ENCODE results near the gene CENPS. TPM values are rescaled to one million over a fixed set of nuclear protein-coding genes. Genes with fewer than 3 reads are reported as not detected.

CENPS gene
- total and polyA plus RNA-seq, 2 donors (not counting 1 experiment from before 2014, with no cell fraction given): 10.2 to 11.9 TPM

- no peaks in the 10 kb centered on the region for H3K79me2 ChIP-seq (ENCODE audit: control insufficient read depth, insufficient read depth, low read length)
- TF ChIP-seq CTCF (conservative IDR thresholded peaks at IDR 0.05 in 1 of 2, IDR thresholded peaks at IDR 0.05 in 1 of 2; ENCODE audit: low read depth in 1 of 2, low read length in 2 of 2) (no peak), EZH2 (IDR thresholded peaks at IDR 0.05; ENCODE audit: low read length, missing control alignments) (no peak)
- no peak overlapping the region for H3K9ac ChIP-seq (ENCODE audit: insufficient read depth, low read length)
- no peak for DNase-seq (ENCODE audit: low read depth in 2 of 2)
- H3K36me3 ChIP-seq (ENCODE audit: control insufficient read depth, insufficient read depth, low read length): peaks cover 11% of the 10 kb centered on the region
- no peak overlapping the region for H3K4me3 ChIP-seq (replicated peaks in 1 of 4; ENCODE audit: control extremely low read depth in 1 of 4, insufficient read depth in 1 of 4, low read depth in 3 of 4, low read length in 4 of 4)
- H3K27ac ChIP-seq (ENCODE audit: insufficient read depth, low read length): no peak overlapping the region
- no peaks in the 10 kb centered on the region for H3K9me3 ChIP-seq (ENCODE audit: control insufficient read depth, insufficient read depth, low read depth, low read length)
- no peak overlapping the region for H2AFZ ChIP-seq (ENCODE audit: low read length)
- H4K20me1 ChIP-seq (ENCODE audit: control insufficient read depth, extremely low read depth, insufficient read depth, low read length): no peaks in the 10 kb centered on the region
- H3K4me1 ChIP-seq (ENCODE audit: control insufficient read depth, extremely low read depth, insufficient read depth, low read length): no peaks in the 10 kb centered on the region
- no peak overlapping the region for H3K4me2 ChIP-seq (ENCODE audit: extremely low read depth, insufficient read depth, low read length)
- H3K27me3 ChIP-seq (ENCODE audit: control insufficient read depth, insufficient read depth, low read length): no peaks in the 10 kb centered on the region
Observed at GRCh38 chr1:10419351-10419750, 10.9 kb upstream of the CENPS start.

GRCh38 chr1:10421637-10422036 is 8.6 kb upstream of the CENPS start:
- Histone ChIP-seq H3K27ac (ENCODE audit: insufficient read depth, low read length) (no peak overlapping the region), H4K20me1 (ENCODE audit: control insufficient read depth, extremely low read depth, insufficient read depth, low read length) (no peaks in the 10 kb centered on the region), H3K4me3 (replicated peaks in 1 of 4; ENCODE audit: control extremely low read depth in 1 of 4, insufficient read depth in 1 of 4, low read depth in 3 of 4, low read length in 4 of 4) (no peak overlapping the region), H3K9me3 (ENCODE audit: control insufficient read depth, insufficient read depth, low read depth, low read length) (no peaks in the 10 kb centered on the region), H3K27me3 (ENCODE audit: control insufficient read depth, insufficient read depth, low read length) (no peaks in the 10 kb centered on the region), H2AFZ (ENCODE audit: low read length) (no peak overlapping the region), H3K9ac (ENCODE audit: insufficient read depth, low read length) (no peak overlapping the region), H3K79me2 (ENCODE audit: control insufficient read depth, insufficient read depth, low read length) (no peaks in the 10 kb centered on the region), H3K36me3 (ENCODE audit: control insufficient read depth, insufficient read depth, low read length) (peaks cover 11% of the 10 kb centered on the region), H3K4me1 (ENCODE audit: control insufficient read depth, extremely low read depth, insufficient read depth, low read length) (no peaks in the 10 kb centered on the region), H3K4me2 (ENCODE audit: extremely low read depth, insufficient read depth, low read length) (no peak overlapping the region)
- TF ChIP-seq EZH2 (IDR thresholded peaks at IDR 0.05; ENCODE audit: low read length, missing control alignments) (no peak), CTCF (conservative IDR thresholded peaks at IDR 0.05 in 1 of 2, IDR thresholded peaks at IDR 0.05 in 1 of 2; ENCODE audit: low read depth in 1 of 2, low read length in 2 of 2) (no peak)
- no peak for DNase-seq (ENCODE audit: low read depth in 2 of 2)

GRCh38 chr1:10424034-10424433 is 6.2 kb upstream of the CENPS start:
- peak; percentile 6 to 66 for DNase-seq (ENCODE audit: low read depth in 2 of 2)
- Histone ChIP-seq H3K27me3 (ENCODE audit: control insufficient read depth, insufficient read depth, low read length) (no peaks in the 10 kb centered on the region), H3K4me1 (ENCODE audit: control insufficient read depth, extremely low read depth, insufficient read depth, low read length) (no peaks in the 10 kb centered on the region), H2AFZ (ENCODE audit: low read length) (no peak overlapping the region), H3K9me3 (ENCODE audit: control insufficient read depth, insufficient read depth, low read depth, low read length) (no peaks in the 10 kb centered on the region), H3K36me3 (ENCODE audit: control insufficient read depth, insufficient read depth, low read length) (peaks cover 5% of the 10 kb centered on the region), H3K4me3 (replicated peaks in 1 of 4; ENCODE audit: control extremely low read depth in 1 of 4, insufficient read depth in 1 of 4, low read depth in 3 of 4, low read length in 4 of 4) (no peak overlapping the region), H3K27ac (ENCODE audit: insufficient read depth, low read length) (no peak overlapping the region), H3K9ac (ENCODE audit: insufficient read depth, low read length) (no peak overlapping the region), H3K4me2 (ENCODE audit: extremely low read depth, insufficient read depth, low read length) (no peak overlapping the region), H3K79me2 (ENCODE audit: control insufficient read depth, insufficient read depth, low read length) (no peaks in the 10 kb centered on the region), H4K20me1 (ENCODE audit: control insufficient read depth, extremely low read depth, insufficient read depth, low read length) (no peaks in the 10 kb centered on the region)
- no peak for TF ChIP-seq CTCF (conservative IDR thresholded peaks at IDR 0.05 in 1 of 2, IDR thresholded peaks at IDR 0.05 in 1 of 2; ENCODE audit: low read depth in 1 of 2, low read length in 2 of 2)
